Measurements from ENCODE around the gene PUSL1. TPM values are rescaled to one million over a fixed set of nuclear protein-coding genes. Genes with fewer than 3 reads are reported as not detected.
A peak's percentile ranks its signal among the peaks of the same experiment; 100 is the strongest.

Gene PUSL1
- total and polyA plus RNA-seq, 2 of the 13 experiments (the other 11 are each of a cell fraction or from before 2014, with no cell fraction given), result 8.3 to 22.2 TPM

DNA sequence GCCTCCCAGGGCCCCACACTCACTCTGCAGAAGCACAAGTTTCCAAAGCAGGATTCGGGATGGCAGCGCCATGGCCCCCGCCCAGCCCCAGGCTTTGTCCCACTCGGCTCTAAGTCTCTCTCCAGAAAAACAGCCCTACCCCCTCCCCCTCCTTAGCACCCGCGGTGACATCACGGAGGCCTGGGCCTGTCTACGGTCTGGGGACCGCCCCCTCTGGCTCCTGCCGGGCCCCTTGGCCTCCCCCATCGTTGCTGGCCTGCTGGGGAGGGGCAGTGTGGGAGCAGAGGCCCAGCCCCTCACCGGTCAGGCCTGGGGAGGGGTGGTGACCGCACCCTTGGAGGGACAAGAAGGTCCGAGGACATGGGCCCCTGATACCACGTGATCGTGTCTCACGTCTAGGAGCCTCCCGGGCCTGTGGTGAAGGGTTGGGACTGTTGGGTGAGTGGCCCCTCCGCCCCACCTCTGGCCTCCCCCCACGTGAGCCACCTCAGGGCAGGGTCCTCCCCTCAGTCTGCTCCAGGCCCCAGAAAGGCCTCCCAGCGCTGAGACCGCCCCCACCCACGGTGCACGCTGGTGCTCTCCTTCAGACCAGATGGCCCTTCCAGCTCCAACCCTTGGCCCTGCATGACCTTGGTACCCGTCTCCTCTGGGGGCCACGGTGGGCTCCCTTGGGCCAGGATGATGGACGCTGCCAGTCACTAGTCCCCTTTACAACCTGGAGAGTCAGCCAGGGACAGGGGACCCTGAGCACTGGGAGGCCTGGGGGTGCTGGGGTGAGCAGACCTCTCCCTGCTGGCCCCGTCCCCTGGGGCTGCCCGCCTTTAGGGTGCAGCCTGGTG lies 50.3 kb downstream of the PUSL1 start, which contains the start of gene MXRA8 (continued):
- TF ChIP-seq, protein P1, sequence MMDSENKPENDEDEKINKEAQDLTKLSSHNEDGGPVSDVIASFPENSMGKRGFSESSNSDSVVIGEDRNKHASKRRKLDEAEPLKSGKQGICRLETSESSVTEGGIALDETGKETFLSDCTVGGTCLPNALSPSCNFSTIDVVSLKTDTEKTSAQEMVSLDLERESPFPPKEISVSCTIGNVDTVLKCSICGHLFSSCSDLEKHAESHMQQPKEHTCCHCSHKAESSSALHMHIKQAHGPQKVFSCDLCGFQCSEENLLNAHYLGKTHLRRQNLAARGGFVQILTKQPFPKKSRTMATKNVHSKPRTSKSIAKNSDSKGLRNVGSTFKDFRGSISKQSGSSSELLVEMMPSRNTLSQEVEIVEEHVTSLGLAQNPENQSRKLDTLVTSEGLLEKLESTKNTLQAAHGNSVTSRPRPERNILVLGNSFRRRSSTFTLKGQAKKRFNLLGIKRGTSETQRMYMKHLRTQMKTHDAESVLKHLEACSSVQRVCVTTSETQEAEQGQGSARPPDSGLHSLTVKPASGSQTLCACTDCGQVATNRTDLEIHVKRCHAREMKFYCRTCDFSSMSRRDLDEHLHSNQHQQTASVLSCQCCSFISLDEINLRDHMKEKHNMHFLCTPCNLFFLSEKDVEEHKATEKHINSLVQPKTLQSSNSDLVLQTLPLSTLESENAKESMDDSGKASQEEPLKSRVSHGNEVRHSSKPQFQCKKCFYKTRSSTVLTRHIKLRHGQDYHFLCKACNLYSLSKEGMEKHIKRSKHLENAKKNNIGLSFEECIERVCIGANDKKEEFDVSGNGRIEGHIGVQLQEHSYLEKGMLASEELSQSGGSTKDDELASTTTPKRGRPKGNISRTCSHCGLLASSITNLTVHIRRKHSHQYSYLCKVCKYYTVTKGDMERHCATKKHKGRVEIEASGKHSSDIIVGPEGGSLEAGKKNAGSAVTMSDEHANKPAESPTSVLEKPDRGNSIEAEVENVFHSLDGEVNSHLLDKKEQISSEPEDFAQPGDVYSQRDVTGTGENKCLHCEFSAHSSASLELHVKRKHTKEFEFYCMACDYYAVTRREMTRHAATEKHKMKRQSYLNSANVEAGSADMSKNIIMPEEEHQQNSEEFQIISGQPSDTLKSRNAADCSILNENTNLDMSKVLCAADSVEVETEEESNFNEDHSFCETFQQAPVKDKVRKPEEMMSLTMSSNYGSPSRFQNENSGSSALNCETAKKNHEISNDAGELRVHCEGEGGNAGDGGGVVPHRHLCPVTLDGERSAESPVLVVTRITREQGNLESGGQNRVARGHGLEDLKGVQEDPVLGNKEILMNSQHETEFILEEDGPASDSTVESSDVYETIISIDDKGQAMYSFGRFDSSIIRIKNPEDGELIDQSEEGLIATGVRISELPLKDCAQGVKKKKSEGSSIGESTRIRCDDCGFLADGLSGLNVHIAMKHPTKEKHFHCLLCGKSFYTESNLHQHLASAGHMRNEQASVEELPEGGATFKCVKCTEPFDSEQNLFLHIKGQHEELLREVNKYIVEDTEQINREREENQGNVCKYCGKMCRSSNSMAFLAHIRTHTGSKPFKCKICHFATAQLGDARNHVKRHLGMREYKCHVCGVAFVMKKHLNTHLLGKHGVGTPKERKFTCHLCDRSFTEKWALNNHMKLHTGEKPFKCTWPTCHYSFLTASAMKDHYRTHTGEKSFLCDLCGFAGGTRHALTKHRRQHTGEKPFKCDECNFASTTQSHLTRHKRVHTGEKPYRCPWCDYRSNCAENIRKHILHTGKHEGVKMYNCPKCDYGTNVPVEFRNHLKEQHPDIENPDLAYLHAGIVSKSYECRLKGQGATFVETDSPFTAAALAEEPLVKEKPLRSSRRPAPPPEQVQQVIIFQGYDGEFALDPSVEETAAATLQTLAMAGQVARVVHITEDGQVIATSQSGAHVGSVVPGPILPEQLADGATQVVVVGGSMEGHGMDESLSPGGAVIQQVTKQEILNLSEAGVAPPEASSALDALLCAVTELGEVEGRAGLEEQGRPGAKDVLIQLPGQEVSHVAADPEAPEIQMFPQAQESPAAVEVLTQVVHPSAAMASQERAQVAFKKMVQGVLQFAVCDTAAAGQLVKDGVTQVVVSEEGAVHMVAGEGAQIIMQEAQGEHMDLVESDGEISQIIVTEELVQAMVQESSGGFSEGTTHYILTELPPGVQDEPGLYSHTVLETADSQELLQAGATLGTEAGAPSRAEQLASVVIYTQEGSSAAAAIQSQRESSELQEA (CRISPR knock-in tag; IDR thresholded peaks at IDR 0.05; ENCODE audit: not compliant biosample characterization), result no peak
- peak; percentile 15; the same call in 1 of the 2 replicates for TF ChIP-seq ZNF547 (CRISPR knock-in tag; IDR thresholded peaks at IDR 0.05)
- TF ChIP-seq ZNF660 (CRISPR knock-in tag; IDR thresholded peaks at IDR 0.05; ENCODE audit: borderline replicate concordance, low read depth), result no peak
- TF ChIP-seq, protein P2, sequence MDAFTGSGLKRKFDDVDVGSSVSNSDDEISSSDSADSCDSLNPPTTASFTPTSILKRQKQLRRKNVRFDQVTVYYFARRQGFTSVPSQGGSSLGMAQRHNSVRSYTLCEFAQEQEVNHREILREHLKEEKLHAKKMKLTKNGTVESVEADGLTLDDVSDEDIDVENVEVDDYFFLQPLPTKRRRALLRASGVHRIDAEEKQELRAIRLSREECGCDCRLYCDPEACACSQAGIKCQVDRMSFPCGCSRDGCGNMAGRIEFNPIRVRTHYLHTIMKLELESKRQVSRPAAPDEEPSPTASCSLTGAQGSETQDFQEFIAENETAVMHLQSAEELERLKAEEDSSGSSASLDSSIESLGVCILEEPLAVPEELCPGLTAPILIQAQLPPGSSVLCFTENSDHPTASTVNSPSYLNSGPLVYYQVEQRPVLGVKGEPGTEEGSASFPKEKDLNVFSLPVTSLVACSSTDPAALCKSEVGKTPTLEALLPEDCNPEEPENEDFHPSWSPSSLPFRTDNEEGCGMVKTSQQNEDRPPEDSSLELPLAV (CRISPR knock-in tag; conservative IDR thresholded peaks at IDR 0.05; ENCODE audit: low read depth), result no peak
- TF ChIP-seq, protein P3, sequence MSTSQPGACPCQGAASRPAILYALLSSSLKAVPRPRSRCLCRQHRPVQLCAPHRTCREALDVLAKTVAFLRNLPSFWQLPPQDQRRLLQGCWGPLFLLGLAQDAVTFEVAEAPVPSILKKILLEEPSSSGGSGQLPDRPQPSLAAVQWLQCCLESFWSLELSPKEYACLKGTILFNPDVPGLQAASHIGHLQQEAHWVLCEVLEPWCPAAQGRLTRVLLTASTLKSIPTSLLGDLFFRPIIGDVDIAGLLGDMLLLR (CRISPR knock-in tag; IDR thresholded peaks at IDR 0.05), result peak; percentile 84
- TF ChIP-seq, protein P4, sequence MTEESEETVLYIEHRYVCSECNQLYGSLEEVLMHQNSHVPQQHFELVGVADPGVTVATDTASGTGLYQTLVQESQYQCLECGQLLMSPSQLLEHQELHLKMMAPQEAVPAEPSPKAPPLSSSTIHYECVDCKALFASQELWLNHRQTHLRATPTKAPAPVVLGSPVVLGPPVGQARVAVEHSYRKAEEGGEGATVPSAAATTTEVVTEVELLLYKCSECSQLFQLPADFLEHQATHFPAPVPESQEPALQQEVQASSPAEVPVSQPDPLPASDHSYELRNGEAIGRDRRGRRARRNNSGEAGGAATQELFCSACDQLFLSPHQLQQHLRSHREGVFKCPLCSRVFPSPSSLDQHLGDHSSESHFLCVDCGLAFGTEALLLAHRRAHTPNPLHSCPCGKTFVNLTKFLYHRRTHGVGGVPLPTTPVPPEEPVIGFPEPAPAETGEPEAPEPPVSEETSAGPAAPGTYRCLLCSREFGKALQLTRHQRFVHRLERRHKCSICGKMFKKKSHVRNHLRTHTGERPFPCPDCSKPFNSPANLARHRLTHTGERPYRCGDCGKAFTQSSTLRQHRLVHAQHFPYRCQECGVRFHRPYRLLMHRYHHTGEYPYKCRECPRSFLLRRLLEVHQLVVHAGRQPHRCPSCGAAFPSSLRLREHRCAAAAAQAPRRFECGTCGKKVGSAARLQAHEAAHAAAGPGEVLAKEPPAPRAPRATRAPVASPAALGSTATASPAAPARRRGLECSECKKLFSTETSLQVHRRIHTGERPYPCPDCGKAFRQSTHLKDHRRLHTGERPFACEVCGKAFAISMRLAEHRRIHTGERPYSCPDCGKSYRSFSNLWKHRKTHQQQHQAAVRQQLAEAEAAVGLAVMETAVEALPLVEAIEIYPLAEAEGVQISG (CRISPR knock-in tag; IDR thresholded peaks at IDR 0.05), result peak; percentile 61; the same call in 1 of the 2 replicates
- TF ChIP-seq, protein P5, sequence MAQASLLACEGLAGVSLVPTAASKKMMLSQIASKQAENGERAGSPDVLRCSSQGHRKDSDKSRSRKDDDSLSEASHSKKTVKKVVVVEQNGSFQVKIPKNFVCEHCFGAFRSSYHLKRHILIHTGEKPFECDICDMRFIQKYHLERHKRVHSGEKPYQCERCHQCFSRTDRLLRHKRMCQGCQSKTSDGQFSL (CRISPR knock-in tag; IDR thresholded peaks at IDR 0.05), result peak; percentile 59; the same call in 1 of the 2 replicates
- TF ChIP-seq, protein P6, sequence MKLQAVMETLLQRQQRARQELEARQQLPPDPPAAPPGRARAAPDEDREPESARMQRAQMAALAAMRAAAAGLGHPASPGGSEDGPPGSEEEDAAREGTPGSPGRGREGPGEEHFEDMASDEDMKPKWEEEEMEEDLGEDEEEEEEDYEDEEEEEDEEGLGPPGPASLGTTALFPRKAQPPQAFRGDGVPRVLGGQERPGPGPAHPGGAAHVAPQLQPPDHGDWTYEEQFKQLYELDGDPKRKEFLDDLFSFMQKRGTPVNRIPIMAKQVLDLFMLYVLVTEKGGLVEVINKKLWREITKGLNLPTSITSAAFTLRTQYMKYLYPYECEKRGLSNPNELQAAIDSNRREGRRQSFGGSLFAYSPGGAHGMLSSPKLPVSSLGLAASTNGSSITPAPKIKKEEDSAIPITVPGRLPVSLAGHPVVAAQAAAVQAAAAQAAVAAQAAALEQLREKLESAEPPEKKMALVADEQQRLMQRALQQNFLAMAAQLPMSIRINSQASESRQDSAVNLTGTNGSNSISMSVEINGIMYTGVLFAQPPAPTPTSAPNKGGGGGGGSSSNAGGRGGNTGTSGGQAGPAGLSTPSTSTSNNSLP (IDR thresholded peaks at IDR 0.05; ENCODE audit: low read depth, low read length), result no peak
- TF ChIP-seq HHEX (CRISPR knock-in tag; IDR thresholded peaks at IDR 0.05), result no peak
- TF ChIP-seq POLR2G (IDR thresholded peaks at IDR 0.05; ENCODE audit: low read depth, low read length), result peak; percentile 23; the same call in 1 of the 2 replicates

Measured in HepG2 (cell line).